HL-60 (cell line): ENCODE measurements around the gene IFI16.

Experiments
- DNase-seq, 2 experiments: peaks; one replicate each; pipeline ENCODE4 v3.0.0-alpha.2; 2010 to 2020; ENCODE audit warnings: low read depth in 1 of 2, low spot score in 1 of 2
- H3K27ac ChIP-seq: fragments of 250-450 bp; sonication (Bioruptor Pico); replicated peaks from 2 replicates; pipeline ENCODE4 v1.5.1; 2020; ENCODE audit warnings: mild to moderate bottlenecking, moderate library complexity
- H3K27me3 ChIP-seq: fragments of 250-450 bp; sonication (Bioruptor Pico); 2 replicates; pipeline ENCODE4 v1.5.1; 2021; ENCODE audit warnings: mild to moderate bottlenecking, moderate library complexity; ENCODE audit not compliant: insufficient read depth, poor library complexity, severe bottlenecking
- H3K4me3 ChIP-seq: replicated peaks from 2 replicates; pipeline ENCODE4 v1.5.1; 2011; ENCODE audit warnings: mild to moderate bottlenecking, control low read depth, low read length; ENCODE audit not compliant: insufficient read depth
- GABPA ChIP-seq: IDR thresholded peaks from 2 replicates; pipeline ENCODE4 v1.6.1; 2012; ENCODE audit warnings: low read depth
- POLR2AphosphoS5 ChIP-seq: IDR thresholded peaks from 2 replicates; pipeline ENCODE4 v1.6.1; 2012; ENCODE audit warnings: low read depth
- REST ChIP-seq: IDR thresholded peaks from 2 replicates; pipeline ENCODE4 v1.6.1; 2012; ENCODE audit warnings: low read depth; ENCODE audit not compliant: insufficient replicate concordance
- SPI1 ChIP-seq: IDR thresholded peaks from 2 replicates; pipeline ENCODE4 v1.6.1; 2012; ENCODE audit warnings: low read depth, mild to moderate bottlenecking, borderline replicate concordance
- TF ChIP-seq, protein P1 (sequence below): IDR thresholded peaks from one replicate; pipeline ENCODE4 v1.5.1; 2011; ENCODE audit warnings: low read length, control low read depth, inconsistent platforms; ENCODE audit not compliant: insufficient read depth

The IFI16 gene

DNA sequence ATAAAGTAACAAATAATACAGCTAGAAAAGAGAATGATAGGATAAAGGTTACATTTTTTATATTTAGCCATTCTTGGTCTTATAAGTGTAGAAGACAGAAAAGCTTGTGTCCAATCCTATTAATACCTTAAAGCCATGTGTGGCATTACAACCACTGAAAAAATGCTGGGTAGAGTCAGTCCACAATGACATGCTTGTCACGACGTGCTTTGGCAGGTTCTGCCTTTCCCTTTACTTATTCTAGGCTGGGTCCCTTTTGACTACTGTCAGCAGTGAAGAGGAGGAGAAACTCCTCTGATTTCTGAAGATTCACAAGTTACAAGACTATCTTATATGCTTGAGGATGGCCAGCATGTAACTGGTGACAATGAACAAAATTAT is 81.5 kb downstream of the IFI16 start:
- no peak for TF ChIP-seq POLR2AphosphoS5
- no peak for DNase-seq
- H3K27ac ChIP-seq: peak overlapping the region; percentile 91
- no peaks in the 10 kb centered on the region for H3K27me3 ChIP-seq
- no peak overlapping the region for H3K4me3 ChIP-seq

DNA sequence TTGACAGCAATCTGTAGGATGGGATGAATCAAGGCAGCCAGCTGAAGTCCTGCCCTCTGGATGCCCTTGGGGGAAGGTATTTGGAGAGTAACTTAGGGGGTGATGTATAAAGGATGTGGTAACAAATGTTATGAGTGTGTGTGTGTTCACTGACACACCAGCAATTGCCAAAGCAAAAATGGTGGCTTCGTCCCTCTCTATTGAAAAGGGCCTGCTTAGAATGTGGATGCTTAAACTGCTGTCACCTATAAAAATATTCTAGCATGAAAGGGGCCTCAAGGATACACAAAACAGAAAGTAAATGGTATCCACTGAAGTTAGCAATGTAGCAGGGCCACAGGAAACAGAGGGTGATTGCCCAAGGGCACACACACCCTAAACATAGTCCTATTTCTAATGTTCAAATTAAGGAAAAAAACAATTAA is 81.9 kb downstream of the IFI16 start:
- Histone ChIP-seq H3K27me3 (no peaks in the 10 kb centered on the region), H3K4me3 (no peak overlapping the region), H3K27ac (peak overlapping the region; percentile 91)
- DNase-seq: peak; percentile 74 to 86
- TF ChIP-seq, protein P1, sequence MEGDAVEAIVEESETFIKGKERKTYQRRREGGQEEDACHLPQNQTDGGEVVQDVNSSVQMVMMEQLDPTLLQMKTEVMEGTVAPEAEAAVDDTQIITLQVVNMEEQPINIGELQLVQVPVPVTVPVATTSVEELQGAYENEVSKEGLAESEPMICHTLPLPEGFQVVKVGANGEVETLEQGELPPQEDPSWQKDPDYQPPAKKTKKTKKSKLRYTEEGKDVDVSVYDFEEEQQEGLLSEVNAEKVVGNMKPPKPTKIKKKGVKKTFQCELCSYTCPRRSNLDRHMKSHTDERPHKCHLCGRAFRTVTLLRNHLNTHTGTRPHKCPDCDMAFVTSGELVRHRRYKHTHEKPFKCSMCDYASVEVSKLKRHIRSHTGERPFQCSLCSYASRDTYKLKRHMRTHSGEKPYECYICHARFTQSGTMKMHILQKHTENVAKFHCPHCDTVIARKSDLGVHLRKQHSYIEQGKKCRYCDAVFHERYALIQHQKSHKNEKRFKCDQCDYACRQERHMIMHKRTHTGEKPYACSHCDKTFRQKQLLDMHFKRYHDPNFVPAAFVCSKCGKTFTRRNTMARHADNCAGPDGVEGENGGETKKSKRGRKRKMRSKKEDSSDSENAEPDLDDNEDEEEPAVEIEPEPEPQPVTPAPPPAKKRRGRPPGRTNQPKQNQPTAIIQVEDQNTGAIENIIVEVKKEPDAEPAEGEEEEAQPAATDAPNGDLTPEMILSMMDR: no peak
- 0 out of 2 replicates have a peak, but pooled peaks have one; percentile 14 for TF ChIP-seq GABPA
- no peak for TF ChIP-seq SPI1
- no peak for TF ChIP-seq REST
- TF ChIP-seq POLR2AphosphoS5: peak; percentile 52; the same call in 1 of the 2 replicates

DNA sequence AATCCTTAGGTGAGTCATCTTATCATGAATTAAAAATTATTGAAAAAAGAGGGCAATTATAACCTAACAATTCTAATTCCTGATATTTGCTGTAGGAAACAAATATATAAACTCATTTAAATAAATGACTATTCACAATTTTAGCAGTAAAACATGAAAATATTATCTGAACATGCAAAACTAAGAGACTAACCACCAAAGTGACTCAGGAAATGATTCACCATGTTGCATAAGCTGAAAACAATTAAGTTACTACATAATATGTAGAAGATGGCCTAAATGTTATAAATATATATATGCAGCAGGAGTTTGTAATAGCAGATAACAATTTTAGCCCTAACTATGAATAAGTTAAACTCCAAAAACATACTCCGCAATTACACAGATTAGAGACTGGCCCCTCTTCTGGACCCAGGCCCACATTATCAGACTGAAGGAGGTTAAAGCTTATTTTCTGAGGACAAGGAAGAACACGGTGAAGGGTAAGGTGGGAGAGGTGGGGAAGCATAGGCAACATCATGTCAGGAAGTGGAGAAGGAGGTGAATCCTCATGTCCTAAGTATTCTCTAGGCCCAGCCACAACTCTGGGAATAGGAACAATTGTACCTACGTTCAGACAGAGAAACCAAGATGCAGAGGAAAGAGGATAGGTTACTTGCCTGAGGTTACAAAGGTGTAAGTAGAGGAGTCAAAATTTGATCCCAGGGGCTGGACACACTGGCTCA is 82.5 kb downstream of the IFI16 start:
- TF ChIP-seq POLR2AphosphoS5 (no peak), GABPA (0 out of 2 replicates have a peak, but pooled peaks have one; percentile 5)
- peak; percentile 38 to 81 for DNase-seq
- Histone ChIP-seq H3K27me3 (no peaks in the 10 kb centered on the region), H3K4me3 (no peak overlapping the region), H3K27ac (peak overlapping the region; percentile 91)

- Histone ChIP-seq H3K27ac (no peak overlapping the region), H3K4me3 (no peak overlapping the region), H3K27me3 (no peaks in the 10 kb centered on the region)
- TF ChIP-seq GABPA (no peak), SPI1 (no peak), REST (no peak), POLR2AphosphoS5 (no peak)
- TF ChIP-seq, protein P1: no peak
- no peak for DNase-seq
Measured at GRCh38 chr1:159098596-159098995, 88.9 kb downstream of the IFI16 start.

DNA sequence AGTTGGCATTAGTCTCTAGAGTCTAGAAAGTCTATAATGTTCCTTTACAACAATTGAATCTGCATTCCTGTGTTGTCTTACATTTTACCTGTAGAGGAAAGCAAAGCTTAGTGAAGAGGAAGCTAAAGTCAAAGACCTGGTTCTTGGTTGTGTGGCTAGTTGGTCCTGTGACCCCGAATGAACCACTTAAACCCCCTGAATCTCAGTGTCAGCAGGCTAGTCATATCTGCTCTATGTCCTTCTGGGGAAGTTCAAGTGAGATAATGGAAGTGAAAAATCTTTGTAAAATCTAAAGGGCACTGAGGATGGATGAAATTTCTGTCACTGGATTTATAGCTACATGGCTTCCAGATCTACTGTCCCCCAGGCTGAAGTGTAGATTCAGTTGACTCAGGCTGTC is 90.9 kb downstream of the IFI16 start:
- no peak for DNase-seq
- TF ChIP-seq POLR2AphosphoS5 (no peak), REST (no peak), SPI1 (no peak), GABPA (no peak)
- TF ChIP-seq, protein P1: no peak
- H3K27me3 ChIP-seq: no peaks in the 10 kb centered on the region

More for the DNA sequence above, 90.9 kb downstream of the IFI16 start:
- Histone ChIP-seq H3K4me3 (no peak overlapping the region), H3K27ac (no peak overlapping the region)
